NCI-H146 (cell line): ENCODE results near the gene ITGA1.
"Not testable (repeated sequence)": the region's sequence is repeated elsewhere in the genome, so short reads cannot be mapped to it uniquely, and the experiment has no call there.

Experiments used
- DNase-seq: peaks from one replicate; lab custom pipeline; 2025; lab: John Stamatoyannopoulos, UW

Gene ITGA1

DNA sequence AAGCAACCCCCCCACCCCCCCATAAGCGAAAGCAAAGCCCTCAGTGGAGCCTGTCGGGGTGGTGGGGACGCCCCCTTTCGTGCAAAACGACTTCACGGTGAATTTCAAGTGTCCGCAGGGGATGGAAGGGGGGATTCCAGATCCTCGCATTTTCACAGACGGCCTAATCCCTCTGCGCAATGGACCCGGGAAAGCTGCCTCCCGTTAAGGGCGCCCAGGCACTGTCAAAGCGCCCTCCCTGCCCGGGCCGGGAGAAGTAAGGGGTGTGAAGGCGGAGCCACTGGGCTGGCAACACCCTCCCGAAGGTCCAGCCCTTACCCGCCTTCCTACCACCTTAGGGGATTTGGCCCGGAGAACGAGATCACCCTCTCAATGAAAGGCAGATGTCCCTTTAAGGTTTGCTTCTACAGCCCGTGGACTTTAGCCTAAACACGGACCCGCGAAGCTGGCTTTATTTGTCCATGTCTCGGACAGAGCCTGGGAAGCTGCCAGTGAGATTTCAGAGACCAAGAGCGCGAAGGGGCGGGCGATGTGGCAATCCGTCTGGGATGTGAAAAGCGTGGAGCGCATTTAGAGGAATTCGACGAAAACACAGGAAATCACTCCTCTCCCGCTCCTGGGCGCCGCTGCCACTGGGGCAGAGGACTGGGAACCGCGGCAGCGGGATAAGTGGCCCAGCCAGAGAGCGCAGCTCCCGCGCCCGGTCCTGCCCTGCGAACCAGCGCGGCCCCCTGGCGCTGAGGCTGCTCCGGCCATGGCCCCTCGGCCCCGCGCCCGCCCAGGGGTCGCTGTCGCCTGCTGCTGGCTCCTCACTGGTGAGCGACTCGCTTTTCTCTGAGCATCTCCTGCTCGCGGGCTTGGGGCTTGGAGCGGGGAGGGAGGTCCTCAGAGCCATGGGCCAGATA is at the start of gene ITGA1, which contains the start of gene PELO:
Gene ITGA1, plus strand, starts transcription at position 317 of the 905 bp plus-strand sequence. Its CDS starts 438 bp downstream, at position 755.
Gene PELO, plus strand, starts transcription at position 317 of the 905 bp plus-strand sequence. CDS start 12,479 bp downstream, outside the sequence.
- peak; percentile 87 for DNase-seq

DNA sequence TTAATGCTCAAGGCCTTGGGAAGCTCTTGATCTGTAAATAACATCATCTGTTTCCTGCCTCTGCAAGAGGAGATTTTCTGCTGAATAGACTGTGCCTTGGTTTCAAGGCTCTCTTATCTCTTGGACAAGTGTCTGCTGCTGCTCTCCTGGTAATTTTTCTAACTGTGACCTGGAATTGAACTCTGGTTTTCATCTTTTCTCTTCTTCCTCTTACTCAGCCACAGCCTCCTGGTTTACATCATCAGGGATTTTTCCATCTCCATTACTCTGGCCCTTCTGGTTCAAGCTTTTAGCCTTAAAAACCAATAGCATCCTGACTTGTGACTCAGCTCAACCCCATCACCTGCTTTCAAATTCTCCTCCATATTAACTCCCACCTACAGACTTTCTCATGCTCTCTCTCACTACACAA is 49.6 kb upstream of the ITGA1 start:
- DNase-seq = no peak

DNA sequence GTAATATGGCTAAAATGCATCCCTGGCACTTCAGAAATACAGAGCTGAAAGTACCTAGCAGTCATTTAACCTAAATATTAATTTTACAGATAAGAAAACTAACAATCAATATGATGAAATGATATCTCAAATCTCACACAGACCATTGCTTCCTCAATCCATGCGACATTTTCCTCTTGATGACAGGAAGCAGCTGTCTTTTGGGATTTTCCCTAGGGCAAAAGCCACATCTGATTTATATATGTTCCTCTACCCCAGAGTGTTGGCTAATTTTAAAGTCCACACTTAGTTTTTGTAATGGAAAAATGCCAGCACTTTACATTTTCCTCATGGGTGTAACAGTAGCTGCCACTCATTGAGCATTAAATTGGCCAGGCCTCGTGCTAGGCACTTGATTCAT is 47.7 kb upstream of the ITGA1 start:
- DNase-seq = no peak

DNA sequence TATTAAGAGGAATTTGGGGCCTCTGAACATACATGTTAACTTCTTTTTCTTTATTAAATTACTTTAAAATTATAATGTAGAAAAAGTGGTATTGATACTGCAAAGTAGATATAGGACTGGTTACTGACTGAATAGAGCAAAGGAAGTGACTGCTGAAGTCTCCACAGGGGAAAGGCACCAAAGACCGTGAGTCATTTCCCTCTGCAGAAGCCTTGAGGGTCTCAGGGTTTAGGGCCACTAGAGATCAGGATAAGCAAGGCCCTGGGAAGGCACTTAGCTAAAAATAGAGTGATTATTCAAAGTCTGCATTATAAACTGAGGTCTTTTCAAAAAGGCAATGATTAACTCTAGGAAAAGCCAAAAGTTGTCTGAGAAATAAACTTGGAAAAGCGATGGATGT is 44.7 kb upstream of the ITGA1 start:
- no peak for DNase-seq

DNA sequence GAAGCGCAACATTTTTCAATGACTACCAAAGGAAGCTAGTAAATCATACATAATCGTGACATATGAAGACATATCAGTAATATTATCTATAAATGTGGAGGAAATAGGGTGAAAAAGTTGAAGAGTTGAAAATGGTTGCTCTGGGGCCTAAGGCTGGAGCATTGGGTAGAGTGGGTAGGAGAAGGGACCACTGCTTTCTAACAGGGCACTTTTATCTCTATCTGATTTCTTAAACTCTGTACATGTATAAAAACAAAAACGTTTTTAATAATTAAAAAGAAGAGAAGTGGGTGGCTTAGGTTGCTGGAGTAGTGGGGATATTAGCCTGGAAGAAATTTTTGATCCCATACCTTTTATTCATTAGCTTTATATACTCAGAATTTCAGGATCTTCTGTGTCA is 44.2 kb upstream of the ITGA1 start:
- DNase-seq = no peak

DNA sequence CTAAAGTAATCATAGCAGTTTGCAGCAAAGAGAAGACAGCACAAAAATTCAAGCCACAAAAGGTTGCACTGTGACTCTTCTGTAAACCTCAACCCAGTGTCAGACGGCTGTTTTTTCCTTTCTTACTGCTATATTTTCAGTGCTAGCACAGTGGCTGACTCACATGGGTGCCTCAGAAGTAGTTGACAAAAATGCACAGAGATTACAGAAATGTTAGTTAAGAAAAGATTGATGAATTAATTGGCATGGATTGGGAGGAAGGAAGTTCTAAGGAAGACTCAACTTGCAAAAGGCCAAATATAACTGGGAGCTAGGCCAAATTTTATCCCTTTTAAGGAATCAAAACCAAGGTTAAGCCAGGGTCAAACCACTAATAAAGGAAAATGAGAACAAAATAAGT is 43.7 kb upstream of the ITGA1 start:
- DNase-seq = no peak

DNA sequence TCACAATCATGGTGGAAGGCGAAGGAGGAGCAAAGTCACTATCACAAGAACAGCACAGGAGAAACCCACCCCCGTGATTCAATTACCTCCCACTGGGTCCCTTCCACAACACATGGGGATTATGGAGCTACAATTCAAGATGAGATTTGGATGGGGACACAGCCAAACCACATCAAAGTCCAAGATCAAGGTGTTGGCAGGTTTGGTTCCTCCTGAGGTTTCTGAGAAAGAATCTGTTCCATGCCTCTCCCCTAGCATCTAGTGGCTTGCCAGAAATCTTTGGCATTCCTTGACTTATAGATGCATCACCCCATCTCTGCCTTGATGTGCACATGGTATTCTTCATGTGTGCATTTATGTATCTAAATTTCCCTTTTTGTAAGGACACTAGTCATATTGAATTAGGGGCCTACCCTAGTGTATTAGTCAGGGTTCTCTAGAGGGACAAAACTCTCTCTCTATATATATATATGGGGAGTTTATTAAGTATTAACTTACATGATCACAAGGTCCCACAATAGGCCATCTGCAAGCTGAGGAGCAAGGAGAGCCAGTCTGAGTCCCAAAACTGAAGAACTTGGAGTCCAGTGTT is 42.8 kb upstream of the ITGA1 start:
- DNase-seq = not testable (repeated sequence)

DNA sequence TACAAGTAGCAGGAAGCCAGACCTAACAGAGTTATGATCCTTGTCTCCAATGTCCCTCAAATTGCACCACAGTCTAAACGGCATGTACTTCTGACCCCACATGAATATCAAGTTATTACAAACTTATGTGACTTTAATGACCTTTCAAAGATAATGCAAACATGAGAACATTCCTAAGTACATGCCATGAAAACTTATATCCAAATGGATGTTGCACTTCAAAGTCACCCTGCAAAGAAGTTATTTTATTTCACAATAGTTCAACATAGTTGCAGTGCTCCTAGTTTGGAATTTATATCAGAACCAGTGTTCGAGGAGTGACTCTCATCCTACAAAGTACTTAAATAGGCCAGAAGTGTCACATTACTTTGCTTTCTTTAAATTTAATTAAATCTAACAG is 41.2 kb upstream of the ITGA1 start:
- no peak for DNase-seq

DNA sequence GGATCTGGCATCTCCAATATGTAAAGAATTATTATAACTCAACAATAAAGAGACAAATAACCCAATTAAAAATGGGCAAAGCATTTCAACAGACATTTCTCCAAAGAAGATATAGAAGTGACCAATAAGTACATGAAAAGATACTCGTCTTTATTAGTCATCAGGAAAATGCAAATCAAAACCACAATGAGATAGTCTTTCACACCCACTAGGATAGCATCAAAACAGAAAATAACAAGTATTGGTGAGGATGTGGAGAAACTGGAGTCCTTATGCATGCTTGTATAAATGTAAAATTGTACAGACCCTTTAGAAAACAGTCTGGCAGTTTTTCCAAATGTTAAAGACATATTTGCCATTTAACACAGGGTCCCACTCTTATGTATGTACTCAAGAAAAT is 39.1 kb upstream of the ITGA1 start:
- DNase-seq = no peak

DNA sequence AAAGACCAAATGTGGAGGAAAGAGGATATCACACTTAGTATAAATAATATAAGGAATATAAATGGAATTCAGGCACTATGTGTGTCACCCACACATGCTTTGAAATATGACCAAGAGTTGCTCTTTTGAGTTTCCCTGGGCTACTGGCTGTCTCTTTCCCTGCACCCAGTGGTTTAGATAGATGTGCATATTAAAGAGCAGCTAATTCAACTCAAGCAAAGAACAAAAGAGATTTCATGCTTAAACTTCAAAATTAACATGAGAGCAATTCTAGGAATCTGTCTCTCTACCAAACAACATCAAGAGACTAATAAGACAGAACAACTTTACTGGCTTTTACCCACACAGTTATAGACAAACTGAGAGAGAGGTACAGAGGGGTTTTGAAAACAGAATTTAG is 38.0 kb upstream of the ITGA1 start:
- no peak for DNase-seq

DNA sequence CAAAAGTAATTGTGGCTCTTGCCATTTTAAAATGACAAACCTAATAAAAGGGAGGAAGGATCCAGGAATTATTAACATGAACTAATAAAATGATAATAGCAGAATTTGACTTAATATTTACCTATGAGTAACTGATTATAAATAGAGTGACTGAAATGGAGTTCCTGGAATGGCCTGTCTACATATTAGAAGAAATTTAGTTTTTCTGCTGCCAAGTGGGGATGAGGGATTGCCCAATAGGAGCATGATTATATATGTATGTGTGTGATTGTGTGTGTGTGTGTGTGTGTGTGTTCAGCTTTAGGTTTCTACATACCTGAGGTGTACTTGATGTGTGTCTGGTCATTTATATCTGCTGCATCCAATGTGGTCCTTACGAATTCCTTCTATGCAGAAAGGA is 36.6 kb upstream of the ITGA1 start:
- no peak for DNase-seq

DNA sequence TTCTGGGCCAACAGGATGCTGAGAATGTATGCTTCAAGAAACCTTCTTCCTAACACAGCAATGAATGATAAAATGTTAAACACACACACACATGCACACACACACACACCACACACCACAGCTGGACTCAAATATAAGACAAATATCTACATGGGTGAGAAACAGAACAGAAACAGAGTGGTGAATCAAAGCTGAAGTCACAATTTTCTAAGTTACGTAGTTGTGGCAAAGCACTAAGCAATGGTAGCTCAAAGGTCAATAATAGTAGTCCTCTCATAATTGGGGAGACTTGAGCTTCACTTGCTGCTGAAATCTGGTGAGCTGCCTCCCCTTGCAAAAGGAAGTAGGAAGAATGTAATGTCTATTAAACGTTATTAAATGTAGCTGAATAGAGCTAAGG is 33.7 kb upstream of the ITGA1 start:
- DNase-seq = no peak

DNA sequence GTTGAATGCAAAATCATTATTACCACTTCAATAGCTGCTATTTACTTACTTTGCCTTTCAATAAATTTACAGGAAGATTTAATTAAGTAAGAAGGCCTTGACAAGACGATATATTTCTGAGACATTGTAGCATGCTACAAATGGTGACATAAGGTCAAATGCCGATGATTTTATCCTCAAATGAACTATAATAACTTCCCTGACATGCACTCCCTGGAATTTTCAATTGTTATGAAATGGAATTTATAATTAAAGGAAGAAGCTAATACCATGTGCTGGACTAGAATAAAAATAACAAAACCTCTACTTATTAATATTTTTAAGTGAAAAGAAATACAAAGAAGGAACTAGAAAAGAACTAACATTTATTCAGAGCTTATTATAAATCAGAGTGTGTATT is 30.2 kb upstream of the ITGA1 start:
- DNase-seq = no peak

DNA sequence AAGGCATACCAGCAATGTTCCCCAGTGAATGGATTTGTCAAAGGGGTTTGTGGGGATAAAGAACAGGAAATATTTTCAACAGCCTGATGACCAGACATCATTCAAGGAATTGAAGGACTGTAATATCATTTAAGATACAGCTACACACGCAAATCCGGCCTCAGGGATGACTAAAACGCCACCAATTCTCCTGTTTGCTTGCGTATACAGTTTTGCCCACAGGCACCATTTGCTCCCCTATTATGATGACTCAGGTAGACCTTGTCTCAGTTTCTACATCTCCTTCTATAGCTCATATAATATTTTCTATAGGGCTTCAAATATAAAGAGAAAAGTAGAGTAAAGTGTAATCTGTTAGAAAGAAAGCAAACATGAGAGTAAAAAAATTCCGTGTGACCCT is 29.7 kb upstream of the ITGA1 start:
- no peak for DNase-seq

DNA sequence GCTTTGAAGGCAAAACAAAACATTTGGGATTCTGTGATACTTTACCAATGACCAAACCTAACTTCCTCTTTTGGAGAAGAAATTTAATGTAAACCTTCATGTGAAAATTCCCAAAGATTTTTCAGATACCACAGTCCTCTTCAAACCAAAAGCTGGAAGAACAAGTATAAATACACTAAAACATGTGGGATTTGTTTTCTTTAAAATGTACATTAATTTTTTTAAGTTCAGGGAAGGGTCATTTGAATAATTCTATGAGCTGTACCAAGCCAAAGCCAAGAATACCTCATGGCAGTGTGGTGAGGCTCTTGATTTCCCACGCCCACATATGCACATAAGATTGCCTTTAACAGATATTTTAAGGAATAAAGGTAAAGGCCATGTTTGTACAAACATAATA is 28.4 kb upstream of the ITGA1 start:
- no peak for DNase-seq

DNA sequence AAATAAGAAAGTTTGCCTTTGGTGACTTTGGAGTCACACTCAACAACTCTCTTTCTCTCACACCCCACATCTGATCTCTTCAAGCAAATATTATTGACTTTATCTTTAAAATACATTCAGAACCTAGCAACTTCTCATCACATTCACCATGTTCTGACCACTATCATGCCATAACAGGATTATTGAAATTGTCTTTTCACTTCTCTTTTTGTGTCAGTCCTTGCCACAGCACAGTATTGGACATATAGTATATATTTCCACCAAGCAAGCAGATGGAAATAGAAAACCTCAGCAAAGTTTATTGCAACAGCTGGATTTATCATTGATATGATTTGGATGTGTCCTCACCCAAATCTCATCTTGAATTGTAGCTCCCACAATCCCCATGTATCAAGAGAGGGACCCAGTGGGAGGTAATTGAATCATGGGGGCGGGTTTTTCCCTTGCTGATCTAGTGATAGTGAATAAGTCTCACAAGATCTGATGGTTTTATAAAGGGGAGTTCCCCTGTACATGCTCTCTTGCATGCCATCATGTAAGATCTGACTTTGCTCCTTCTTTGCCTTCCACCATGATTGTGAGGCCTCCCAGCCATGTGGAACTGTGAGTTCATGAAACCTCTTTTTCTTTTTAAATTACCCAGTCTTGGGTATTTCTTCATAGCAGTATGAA is 26.9 kb upstream of the ITGA1 start:
- DNase-seq = no peak

DNA sequence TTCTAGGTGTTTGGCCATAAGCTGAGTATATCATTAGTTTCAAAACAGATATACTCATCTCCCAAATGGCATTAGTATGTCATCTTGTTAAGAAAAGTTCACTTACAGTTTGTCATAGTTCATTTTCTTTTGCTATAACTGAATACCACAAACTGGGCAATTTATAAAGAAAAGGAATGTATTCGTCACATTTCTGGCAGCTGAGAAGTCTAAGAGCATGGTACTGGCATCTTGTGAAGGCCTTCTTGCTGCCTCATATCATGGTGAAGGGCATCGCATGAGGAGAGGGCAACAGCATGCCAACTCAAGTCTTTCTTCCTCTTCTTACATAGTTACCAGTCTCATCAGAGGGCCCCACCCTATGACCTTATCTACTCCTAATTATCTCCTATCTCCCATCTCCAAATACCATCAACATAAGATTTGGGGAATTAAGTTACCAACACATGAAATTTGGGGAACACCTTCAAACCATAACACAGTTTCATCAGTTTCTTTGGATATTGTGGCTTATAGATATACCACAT is 20.4 kb upstream of the ITGA1 start:
- DNase-seq = no peak

DNA sequence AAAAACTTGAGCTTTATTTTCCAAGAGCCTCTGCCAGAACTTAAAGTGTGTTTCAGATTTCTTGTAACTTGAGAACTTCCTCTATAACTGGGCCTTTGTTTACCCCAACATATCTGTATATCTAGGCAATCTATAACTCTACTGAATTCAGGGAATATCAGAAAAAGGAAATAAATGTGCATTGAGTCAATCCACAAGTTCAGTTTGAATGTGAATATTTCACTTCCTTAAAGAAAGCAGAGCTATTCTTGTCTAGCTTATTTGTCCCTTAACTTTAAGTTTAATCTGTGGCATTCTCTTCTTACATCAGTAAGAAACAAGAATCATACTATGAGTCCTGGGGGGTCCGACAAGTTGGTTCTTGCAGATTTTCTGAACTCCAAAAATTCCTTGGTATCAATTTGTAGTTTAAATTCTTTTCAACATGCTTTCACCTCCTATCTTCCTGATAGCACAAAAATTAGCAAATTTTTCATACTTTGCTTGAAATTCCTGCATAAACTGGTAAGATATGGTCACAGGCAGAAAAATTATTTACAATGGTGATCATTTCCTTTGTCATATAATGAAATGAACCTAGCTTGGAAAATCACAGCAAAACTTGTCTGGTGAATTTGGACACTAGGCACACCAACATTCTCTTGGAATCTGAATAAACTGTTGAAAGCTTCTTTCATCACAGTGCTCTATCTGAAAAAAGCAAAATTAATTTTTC is 19.8 kb upstream of the ITGA1 start:
- no peak for DNase-seq

DNA sequence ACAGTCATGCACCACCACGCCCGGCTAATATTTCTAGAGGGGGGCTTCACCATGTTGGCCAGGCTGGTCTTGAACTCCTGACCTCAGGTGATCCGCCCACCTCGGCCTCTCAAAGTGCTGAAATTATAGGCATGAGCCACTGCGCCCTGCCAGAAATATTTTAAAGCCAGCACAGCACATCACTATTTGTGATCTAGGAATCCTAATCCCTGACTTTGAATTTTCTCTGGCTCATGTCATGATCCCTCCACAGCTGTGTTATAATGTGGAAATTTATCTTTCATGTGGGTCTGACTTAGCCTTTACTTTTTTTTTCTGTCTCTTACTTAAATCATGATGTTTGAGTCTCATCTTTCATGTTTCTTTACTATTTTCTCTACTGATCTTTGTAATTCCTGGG is 18.7 kb upstream of the ITGA1 start:
- no peak for DNase-seq

DNA sequence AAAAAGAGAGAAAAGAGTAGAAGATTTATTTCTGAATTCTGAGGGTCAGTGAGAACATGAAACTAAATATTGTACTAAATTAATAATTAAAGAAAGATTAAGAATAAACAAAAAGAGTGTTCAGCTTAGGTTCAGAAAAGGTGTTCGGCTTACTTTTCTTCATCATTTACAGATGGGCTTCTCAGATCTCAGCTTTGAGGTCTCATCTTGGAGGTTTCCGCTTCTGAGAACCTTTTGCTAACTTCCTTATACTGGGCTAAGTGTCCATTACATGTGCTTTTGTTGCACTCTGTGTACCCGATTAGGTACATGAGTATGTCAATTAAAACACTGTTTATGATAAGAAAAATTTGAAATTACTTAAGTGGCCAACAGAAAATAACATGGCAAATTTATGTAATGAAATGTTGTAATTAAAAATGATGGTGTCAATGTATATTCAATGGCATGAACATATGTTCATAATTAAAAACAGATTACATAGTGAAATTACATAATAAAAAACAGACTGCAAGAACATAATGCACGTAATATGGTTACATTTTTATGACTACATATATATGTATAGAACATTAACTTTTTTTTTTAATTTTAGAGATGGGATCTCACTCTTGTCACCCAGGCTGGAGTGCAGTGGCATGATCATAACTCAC is 17.3 kb upstream of the ITGA1 start:
- DNase-seq = no peak

DNA sequence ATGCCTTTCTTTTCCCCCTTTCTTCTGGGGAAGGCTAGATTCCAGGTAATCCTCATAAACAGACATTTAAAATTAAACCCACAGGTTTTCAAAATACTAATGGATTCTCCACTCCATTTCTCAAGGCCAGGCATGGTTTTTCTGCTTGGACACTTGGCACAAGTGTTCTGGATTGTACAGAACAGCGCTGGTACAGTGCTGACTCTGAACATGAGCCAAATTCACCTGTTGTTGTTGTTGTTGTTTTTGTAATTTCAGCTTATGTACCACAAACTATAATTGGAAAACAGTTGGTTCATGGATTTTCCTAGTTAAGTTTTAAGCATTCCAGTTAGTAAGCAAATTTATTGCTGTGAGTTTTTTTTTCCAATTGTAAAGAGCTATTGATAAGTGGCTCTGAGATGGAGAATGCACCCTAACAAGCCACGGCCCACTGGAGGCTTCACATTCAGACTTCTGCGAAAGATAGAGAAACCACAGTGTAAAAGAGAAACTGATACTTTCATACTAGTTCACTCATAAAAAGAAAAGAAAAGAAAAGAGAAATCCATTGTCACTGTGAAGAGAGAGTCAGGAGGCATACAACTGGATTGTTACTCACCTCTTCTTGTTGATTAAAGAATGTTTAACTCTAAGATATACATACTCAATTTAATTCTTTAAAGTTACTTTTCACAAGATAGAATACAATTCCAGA is 16.2 kb upstream of the ITGA1 start:
- no peak for DNase-seq
